Ishikawa (cell line): ENCODE measurements around the gene ALOX12B.

Experiments used
- CREB1 ChIP-seq: IDR thresholded peaks from 2 replicates; pipeline ENCODE4 v1.6.1; 2012; ENCODE audit warnings: low read depth
- EGR1 ChIP-seq: IDR thresholded peaks from 2 replicates; pipeline ENCODE4 v1.6.1; 2012
- MAX ChIP-seq: IDR thresholded peaks from 2 replicates; pipeline ENCODE4 v1.6.1; 2012
- NFIC ChIP-seq: IDR thresholded peaks from 2 replicates; pipeline ENCODE4 v1.6.1; 2012
- RAD21 ChIP-seq: IDR thresholded peaks from 2 replicates; pipeline ENCODE4 v1.6.1; 2012; ENCODE audit warnings: low read depth
- TEAD4 ChIP-seq: IDR thresholded peaks from 2 replicates; pipeline ENCODE4 v1.6.1; 2012
- YY1 ChIP-seq: IDR thresholded peaks from 2 replicates; pipeline ENCODE4 v1.6.1; 2012; ENCODE audit warnings: low read depth

DNA sequence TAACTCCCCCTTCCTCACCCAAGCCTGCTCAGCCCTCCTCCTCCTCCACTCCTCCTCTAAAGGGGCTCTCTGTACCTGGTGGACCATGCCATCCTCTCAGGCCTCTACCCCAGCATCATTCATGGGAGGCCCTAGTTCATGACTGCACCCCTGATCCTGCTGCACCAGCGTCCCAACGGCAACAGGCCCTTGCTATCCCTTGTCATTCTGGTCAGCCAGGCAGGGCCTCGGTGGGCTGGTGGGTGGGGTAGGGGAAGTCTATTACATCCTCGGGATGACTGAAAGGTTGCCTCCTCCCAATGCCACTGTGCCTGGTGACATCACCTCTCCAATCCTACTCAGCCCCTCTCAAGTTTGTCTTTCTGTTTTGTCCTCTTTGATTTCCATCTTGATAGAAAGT is 19.7 kb downstream of the ALOX12B start:
- no peak for TF ChIP-seq YY1
- no peak for TF ChIP-seq TEAD4
- TF ChIP-seq MAX, result no peak
- TF ChIP-seq NFIC, result no peak
- no peak for TF ChIP-seq RAD21
- TF ChIP-seq CREB1, result no peak
- TF ChIP-seq EGR1, result no peak
